Mucosa of stomach (tissue), 1 donor: ENCODE data around the gene OGDH.

Experiments
- H3K27me3 ChIP-seq: one replicate; pipeline ENCODE4 v1.7.0; 2013; ENCODE audit warnings: mild to moderate bottlenecking, low read length; ENCODE audit not compliant: control insufficient read depth, insufficient read depth
- H3K36me3 ChIP-seq: one replicate; pipeline ENCODE4 v1.7.0; 2013; ENCODE audit warnings: low read length; ENCODE audit not compliant: control insufficient read depth, insufficient read depth
- H3K4me1 ChIP-seq: one replicate; pipeline ENCODE4 v1.7.0; 2013; ENCODE audit warnings: mild to moderate bottlenecking, low read length; ENCODE audit not compliant: control insufficient read depth, insufficient read depth
- H3K4me3 ChIP-seq: one replicate; pipeline ENCODE4 v1.7.0; 2013; ENCODE audit warnings: low read length
- H3K9ac ChIP-seq: one replicate; pipeline ENCODE4 v1.7.0; 2013; ENCODE audit warnings: mild to moderate bottlenecking, low read length, moderate library complexity
- H3K9me3 ChIP-seq: one replicate; pipeline ENCODE4 v1.7.0; 2013; ENCODE audit warnings: mild to moderate bottlenecking, low read length, moderate library complexity; ENCODE audit not compliant: control insufficient read depth
- donor health status: Pancreatic carcinoma.

The OGDH gene

DNA sequence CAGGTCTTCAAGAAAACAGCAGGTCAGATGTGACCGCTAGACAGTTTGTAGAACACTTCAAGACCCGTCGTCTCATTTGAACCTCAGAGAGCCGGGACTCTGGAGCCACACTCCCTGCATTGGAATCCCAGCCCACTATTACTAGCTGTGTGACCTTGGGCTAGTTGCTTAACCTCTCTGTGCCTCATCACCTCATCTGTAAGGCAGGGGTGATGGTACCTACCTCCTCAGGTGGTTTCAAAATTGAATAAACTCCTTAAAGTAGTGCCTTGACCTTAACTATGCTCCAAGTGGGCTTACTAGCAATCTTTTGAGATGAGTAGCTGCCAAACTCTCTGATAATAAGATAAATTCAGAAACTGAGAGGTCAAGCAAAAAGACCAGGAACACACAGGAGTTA lies 43.8 kb downstream of the OGDH start:
- no peak overlapping the region for H3K9ac ChIP-seq
- H3K27me3 ChIP-seq: no peaks in the 10 kb centered on the region
- H3K4me3 ChIP-seq: no peak overlapping the region
- no peaks in the 10 kb centered on the region for H3K36me3 ChIP-seq
- H3K4me1 ChIP-seq: peaks cover 8% of the 10 kb centered on the region
- H3K9me3 ChIP-seq: no peaks in the 10 kb centered on the region

DNA sequence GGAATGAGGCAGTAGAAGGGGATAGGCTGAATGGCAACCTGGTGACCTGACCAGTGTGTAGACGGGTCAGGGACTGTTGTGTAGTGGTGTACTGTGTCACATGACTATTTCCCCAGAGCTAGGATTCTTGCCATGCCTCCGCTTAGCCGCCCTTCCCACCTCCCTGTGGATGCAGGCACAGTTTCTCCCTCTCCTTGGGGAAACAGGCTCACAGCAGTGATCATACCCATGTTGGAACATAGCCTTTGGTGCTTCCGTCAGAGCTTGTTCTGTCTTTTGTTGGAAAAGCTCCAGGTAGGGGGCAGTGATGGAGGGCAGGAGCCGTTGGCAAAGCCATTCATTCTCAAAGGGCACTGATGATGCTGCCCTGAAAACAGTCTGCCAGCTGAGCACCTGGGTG lies 44.3 kb downstream of the OGDH start:
- peaks cover 8% of the 10 kb centered on the region for H3K4me1 ChIP-seq
- H3K9ac ChIP-seq: no peak overlapping the region
- H3K27me3 ChIP-seq: no peaks in the 10 kb centered on the region
- no peaks in the 10 kb centered on the region for H3K36me3 ChIP-seq
- no peak overlapping the region for H3K4me3 ChIP-seq
- no peaks in the 10 kb centered on the region for H3K9me3 ChIP-seq

DNA sequence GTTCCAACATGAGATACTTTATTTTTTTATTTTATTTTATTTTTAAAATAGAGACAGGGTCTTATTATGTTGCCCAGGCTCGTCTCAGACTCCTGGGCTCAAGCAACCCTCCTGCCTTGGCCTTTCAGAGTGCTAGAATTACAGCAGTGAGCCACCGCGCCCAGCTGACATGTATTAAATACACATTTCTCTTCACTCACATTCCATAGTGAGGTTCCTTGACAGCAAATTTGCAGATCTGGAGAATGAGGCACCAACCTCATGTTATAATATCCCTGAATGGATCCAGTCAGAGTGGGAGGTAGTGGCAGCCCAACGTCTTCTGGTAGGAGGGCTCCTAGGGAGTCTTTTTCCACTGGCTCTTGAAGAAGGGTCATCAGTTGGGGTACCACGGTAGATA lies 46.1 kb downstream of the OGDH start:
- no peaks in the 10 kb centered on the region for H3K27me3 ChIP-seq
- H3K36me3 ChIP-seq: no peaks in the 10 kb centered on the region
- no peak overlapping the region for H3K4me3 ChIP-seq
- H3K9ac ChIP-seq: no peak overlapping the region
- no peaks in the 10 kb centered on the region for H3K4me1 ChIP-seq
- no peaks in the 10 kb centered on the region for H3K9me3 ChIP-seq

- H3K36me3 ChIP-seq: no peaks in the 10 kb centered on the region
- H3K4me3 ChIP-seq: no peak overlapping the region
- H3K27me3 ChIP-seq: no peaks in the 10 kb centered on the region
- no peaks in the 10 kb centered on the region for H3K4me1 ChIP-seq
- H3K9me3 ChIP-seq: no peaks in the 10 kb centered on the region
- H3K9ac ChIP-seq: no peak overlapping the region
Observed at GRCh38 chr7:44654255-44654796, 47.9 kb downstream of the OGDH start.

DNA sequence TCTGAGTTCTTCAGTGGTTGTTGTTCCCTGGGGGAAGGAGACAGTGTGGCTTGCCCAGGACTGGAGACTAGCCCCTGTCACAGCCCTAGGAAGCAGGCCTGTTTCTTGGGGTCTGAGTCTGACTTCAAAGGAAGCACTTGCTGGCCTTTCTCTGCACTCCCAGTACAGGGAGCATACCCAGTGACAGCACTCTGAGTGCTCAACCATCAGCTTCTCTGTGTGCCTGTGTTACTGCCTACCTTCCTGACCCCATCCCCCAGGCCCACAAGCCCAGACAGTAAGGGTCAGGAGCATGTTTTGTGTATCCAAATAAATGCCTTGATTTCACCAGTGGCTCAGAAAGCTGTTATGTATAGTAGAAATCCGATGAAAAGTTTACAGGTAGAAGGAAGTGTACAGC lies 48.9 kb downstream of the OGDH start:
- no peaks in the 10 kb centered on the region for H3K36me3 ChIP-seq
- H3K9me3 ChIP-seq: no peaks in the 10 kb centered on the region
- H3K4me1 ChIP-seq: no peaks in the 10 kb centered on the region
- H3K9ac ChIP-seq: no peak overlapping the region
- H3K27me3 ChIP-seq: no peaks in the 10 kb centered on the region
- no peak overlapping the region for H3K4me3 ChIP-seq

- no peaks in the 10 kb centered on the region for H3K36me3 ChIP-seq
Observed at GRCh38 chr7:44658979-44659378, 52.6 kb downstream of the OGDH start.

DNA sequence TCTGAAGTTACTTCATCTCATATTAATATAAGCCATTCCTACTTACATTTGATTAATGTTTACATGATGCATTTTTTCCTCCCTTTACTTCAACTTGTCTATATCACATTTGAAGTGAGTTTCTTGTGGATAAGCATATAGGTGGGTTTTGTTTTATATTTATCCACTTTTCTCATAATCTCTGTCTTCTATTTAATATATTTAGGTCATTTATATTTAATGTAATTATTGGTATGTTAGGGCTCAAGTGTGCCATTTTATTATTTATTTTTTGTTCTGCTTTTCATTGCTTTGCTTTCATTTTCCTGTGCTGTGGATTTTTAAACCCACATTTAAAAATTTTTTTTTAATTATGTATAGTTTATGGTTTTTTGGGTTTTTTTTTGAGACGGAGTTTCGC lies 54.8 kb downstream of the OGDH start:
- H3K9me3 ChIP-seq: peaks cover 4% of the 10 kb centered on the region
- H3K36me3 ChIP-seq: no peaks in the 10 kb centered on the region
- H3K4me3 ChIP-seq: no peak overlapping the region
- H3K27me3 ChIP-seq: no peaks in the 10 kb centered on the region
- H3K4me1 ChIP-seq: no peaks in the 10 kb centered on the region
- no peak overlapping the region for H3K9ac ChIP-seq

More at GRCh38 chr7:44658979-44659378, 52.6 kb downstream of the OGDH start:
- Histone ChIP-seq H3K27me3 (no peaks in the 10 kb centered on the region), H3K9ac (no peak overlapping the region), H3K9me3 (peaks cover 4% of the 10 kb centered on the region), H3K4me3 (no peak overlapping the region), H3K4me1 (no peaks in the 10 kb centered on the region)

DNA sequence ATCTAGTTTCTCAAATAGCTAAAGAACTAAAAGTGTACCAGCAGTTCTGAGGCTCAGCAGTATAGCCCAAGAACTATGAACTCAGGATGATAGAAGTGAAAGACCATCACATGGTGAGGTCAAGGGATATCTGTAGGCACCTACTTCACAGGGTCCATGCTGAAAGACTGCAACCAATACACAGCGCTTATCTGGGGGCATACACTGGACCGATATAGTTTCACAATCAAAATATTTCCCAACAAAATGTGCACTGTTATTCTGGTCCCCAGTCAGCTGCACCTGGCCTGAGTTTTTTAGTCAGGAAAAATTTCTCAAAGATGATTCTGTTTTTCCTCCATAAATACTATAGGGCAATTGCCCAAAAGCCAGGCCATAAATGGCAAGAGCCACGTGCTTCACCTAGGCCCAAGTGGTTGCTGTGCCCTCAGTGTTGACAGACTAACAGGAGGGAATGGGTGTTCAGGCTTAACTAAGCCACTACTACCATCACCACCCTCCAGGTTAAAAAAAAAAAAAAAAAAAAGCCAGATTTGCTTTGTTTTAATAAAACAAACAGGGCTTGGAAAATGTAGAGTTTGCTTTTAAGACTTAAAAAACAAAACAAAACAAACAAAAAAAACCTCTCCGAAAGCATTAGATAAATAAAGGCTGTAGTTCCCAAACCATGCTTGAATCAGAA lies 58.5 kb downstream of the OGDH start:
- no peaks in the 10 kb centered on the region for H3K4me1 ChIP-seq
- peaks cover 4% of the 10 kb centered on the region for H3K9me3 ChIP-seq
- no peak overlapping the region for H3K4me3 ChIP-seq
- H3K9ac ChIP-seq: no peak overlapping the region
- no peaks in the 10 kb centered on the region for H3K36me3 ChIP-seq
- no peaks in the 10 kb centered on the region for H3K27me3 ChIP-seq

DNA sequence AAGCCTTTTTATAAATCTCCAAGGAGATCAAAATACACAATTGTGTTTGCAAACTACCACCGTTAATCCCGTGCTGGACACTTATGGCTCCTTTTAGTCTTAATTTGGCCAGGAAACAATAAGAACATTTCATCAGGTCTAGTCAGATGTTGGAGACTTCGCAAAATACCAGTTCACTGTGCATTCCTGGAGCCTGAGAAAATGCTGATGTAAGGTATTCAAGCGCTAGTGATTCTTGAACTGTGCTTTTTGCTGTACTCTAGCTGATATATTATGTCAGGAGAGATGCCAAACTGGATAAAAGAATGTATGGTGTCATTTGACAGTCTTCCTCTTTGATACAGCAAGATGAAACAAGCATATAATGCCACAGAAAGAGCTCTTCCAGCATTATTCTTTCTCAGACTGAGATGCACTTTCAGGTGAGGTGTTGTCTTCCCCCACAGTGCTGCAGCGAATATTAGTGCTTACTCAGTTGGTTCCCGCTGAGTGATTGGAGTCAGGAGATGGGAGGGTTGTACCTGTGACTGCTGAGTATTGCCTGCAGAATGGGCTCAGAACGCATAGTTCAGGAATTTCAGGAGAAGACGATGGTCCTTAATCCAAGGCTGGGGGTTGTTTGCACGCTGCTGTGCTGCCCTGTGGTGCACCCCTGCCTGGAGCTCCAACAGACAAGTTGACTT lies 59.2 kb downstream of the OGDH start:
- H3K9me3 ChIP-seq: peaks cover 2% of the 10 kb centered on the region
- H3K36me3 ChIP-seq: no peaks in the 10 kb centered on the region
- H3K9ac ChIP-seq: no peak overlapping the region
- no peaks in the 10 kb centered on the region for H3K27me3 ChIP-seq
- no peaks in the 10 kb centered on the region for H3K4me1 ChIP-seq
- H3K4me3 ChIP-seq: no peak overlapping the region

- Histone ChIP-seq H3K9ac (no peak overlapping the region), H3K4me1 (no peaks in the 10 kb centered on the region), H3K9me3 (no peaks in the 10 kb centered on the region), H3K4me3 (no peak overlapping the region), H3K36me3 (no peaks in the 10 kb centered on the region), H3K27me3 (no peaks in the 10 kb centered on the region)
Observed at GRCh38 chr7:44666566-44666965, 60.1 kb downstream of the OGDH start.

DNA sequence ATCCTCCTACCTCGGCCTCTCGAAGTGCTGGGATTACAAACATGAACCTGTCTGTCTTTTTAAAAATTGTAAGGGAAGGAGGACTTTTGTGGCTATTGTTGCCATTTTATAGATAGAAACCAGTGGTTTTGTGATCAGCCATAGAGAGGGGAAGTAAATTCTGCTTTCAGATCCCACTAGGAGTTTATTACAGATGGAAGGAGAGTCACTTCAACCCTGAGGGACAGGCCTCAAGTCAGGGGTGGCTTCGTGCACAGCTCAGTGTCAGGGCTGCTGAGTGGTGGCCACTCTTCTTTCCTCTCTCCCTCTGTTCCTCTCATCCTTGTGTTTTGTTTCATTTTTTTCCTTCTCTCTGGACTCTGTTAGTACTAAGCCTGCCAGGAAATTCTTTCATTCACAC lies 60.8 kb downstream of the OGDH start:
- Histone ChIP-seq H3K9me3 (no peaks in the 10 kb centered on the region), H3K9ac (no peak overlapping the region), H3K4me3 (no peak overlapping the region), H3K4me1 (no peaks in the 10 kb centered on the region), H3K36me3 (no peaks in the 10 kb centered on the region), H3K27me3 (no peaks in the 10 kb centered on the region)

DNA sequence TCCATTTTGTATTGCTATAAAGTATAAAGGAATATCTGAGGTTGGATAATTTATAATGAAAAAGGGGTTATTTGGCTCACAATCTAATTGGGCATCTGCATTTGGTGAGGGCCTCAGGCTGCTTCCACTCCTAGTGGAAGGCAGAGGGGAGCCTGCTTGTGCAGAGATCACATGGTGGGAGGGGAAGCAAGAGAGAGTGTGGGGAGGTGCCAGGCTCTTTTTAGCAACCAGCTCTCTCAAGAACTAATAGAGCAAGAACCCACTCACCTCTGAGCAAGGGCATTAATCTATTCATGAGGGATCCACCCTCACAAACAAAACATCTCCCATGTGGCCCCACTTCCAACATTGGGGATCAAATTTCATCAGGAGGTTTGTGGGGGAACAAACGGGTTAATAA lies 64.6 kb downstream of the OGDH start:
- Histone ChIP-seq H3K9ac (no peak overlapping the region), H3K27me3 (no peaks in the 10 kb centered on the region), H3K36me3 (peaks cover 12% of the 10 kb centered on the region), H3K9me3 (no peaks in the 10 kb centered on the region), H3K4me1 (no peaks in the 10 kb centered on the region), H3K4me3 (no peak overlapping the region)
